ENCODE measurements around the gene CYP1A1. TPM values are rescaled to one million over a fixed set of nuclear protein-coding genes. Genes with fewer than 3 reads are reported as not detected.

CYP1A1 gene, protein sequence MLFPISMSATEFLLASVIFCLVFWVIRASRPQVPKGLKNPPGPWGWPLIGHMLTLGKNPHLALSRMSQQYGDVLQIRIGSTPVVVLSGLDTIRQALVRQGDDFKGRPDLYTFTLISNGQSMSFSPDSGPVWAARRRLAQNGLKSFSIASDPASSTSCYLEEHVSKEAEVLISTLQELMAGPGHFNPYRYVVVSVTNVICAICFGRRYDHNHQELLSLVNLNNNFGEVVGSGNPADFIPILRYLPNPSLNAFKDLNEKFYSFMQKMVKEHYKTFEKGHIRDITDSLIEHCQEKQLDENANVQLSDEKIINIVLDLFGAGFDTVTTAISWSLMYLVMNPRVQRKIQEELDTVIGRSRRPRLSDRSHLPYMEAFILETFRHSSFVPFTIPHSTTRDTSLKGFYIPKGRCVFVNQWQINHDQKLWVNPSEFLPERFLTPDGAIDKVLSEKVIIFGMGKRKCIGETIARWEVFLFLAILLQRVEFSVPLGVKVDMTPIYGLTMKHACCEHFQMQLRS
- 1.2 and 1.3 TPM in 2 replicates for total RNA-seq

DNA sequence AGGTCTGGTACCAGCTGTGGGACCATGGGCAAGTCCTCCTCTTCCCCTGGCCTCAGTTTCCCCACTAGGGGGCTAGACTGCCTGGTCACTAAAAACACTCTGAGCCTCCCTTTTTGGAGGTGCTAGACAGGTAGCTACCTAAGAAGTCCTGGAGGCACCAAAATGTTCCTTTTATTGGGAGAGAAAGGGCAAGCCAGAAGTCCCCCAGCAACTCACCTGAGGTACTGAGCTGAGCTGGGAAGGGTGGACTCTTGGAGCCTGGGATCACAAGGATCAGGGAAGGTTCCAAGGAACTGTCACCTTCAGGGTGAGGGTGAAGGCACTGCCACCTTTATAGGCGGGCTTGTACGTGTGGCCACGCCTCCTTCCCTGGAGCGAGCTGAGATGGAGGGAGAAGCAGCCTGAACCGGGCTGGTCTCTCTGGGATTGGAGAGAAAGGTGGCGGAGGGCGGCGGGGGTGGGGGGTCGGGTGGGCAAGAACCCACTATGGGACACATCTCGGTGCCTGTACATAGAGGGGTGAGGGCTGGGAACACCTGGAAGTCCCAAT lies at the start of gene CYP1A1:
Gene CYP1A1 (minus strand): TSS at position 304 of the 550 bp plus-strand sequence. CDS start 2,431 bp downstream, outside the sequence.
- no peak for DNase-seq (ENCODE audit: low read depth, low spot score)

DNA sequence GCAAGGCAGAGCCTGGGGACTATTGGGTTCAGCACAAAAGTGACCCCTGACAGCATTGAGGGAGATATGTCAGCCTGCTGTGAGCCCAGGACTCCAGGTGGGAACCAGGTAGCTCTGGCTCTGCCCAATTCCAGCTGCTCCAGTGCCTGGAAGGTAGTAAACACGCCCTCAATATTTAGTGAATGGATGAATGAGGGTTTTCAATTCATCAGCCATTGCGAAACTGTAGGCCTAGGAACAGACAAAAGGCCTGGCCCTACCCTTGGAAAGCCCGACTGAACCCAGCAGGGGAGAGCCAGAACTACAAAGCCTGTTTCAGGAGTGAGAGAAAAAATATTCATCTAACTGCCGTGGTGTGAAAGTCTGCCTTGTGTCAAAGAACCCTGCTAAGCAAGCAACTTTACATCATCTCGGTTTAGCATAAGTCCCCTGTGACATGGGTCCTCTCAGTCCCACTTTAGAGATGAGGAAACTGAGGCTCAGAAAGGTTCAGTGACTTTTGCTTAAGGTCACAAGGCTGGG lies 48.5 kb upstream of the CYP1A1 start:
- no peak for DNase-seq (ENCODE audit: low read depth, low spot score)

DNA sequence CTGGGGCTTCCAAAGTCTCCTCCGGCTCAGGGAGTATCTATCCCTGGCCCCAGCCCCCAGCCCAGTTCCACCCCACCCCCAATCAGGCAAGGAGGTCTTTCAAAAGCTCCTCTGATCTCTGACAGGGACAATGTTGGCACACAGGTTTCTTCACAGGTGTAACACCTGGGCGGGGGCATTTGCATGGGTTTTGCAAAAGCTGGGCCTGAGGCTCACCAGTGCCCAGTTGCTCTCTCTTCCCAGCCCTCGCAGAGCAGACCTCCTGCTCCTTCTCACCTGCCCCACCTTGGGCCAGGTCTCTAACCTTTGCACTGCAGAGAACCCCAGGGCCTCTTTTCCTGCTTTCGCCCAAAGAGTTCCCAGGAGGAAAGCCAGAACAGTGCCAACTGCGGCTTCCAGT lies 48.0 kb upstream of the CYP1A1 start:
- no peak for DNase-seq (ENCODE audit: low read depth, low spot score)

DNA sequence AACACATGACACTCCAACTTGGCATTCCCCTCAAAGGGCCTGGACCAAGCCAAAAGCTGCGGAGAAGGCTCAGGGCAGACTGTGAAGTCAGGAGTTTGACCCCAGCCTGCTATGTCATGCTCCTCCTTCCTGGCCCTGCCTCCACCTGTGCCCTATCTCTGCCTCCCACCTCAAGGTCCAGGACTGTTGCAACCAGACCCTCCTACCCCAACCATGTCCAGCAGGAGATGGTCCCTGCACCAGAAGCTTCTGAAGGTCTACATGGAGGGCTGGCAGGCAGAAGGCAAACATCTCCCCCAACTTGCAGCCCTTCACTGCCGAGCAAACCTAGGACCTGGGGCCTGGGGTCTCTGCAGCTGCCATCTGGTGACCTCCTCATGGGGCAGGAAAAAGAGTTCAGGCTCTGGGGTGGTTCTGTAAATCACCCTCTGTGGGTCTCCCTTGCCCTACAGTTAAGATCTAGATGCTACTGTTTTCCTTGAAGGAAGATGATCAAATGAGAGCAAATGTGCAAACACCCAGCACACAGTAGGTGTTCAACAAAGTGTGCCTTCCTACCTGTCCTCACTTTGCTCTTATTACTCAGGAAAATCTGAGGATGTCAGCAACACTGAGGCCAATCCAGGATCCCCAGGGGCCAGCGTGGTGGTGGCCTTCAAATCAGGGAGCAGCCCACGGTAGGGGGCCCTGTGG lies 45.0 kb upstream of the CYP1A1 start:
- DNase-seq (ENCODE audit: low read depth, low spot score) = no peak

DNA sequence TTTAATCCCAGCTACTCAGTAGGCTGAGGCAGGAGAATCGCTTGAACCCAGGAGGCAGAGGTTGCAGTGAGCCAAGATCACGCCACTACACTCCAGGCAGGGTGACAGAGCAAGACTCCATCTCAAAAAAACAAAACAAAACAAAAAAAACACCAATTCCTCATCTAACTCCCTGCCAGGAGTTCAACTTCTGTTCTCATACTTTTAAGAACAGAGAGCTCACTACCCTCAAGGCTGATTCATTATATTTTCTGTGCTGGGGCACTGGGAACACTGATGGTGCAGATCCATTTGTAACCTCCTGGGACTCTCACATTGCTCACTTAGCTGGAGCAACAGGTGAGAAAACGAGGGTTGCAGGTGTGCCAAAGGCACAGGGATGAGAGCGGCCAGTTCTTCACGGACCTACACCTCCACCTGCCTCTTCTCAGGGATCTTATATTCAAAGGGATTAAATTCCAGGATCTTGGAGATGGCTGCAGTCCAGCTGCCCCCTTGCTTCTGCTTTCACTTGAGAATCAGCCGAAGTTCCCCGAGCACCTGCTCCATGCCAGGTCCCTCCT lies 44.2 kb upstream of the CYP1A1 start:
- DNase-seq (ENCODE audit: low read depth, low spot score) = no peak

DNA sequence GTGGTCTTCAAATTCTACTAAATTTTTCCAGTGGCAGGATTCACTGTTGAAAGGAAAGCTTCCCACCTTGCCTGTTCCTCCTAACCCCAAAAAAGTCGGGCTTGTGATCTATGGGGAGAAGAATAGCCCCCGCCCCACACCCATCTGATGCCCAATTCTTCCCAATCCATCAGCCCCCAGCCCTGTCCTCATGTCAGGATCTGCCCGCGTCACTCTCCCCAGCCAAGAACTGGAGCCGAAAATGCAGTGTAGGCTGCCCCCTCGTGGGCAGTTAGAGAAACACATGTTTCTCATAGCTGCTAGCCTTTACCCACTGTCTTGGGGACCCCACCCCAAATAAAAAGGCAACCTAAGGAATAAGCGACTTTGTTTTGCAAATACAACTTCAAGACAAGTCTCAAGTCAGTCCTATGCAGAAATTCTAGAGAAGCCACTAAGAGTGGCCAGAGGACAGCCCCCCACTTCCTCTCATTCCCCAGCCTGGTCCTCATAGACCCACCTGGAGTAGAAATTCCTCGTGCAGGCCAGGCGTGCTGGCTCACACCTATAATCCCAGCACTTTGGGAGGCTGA lies 43.5 kb upstream of the CYP1A1 start:
- DNase-seq (ENCODE audit: low read depth, low spot score) = no peak

DNA sequence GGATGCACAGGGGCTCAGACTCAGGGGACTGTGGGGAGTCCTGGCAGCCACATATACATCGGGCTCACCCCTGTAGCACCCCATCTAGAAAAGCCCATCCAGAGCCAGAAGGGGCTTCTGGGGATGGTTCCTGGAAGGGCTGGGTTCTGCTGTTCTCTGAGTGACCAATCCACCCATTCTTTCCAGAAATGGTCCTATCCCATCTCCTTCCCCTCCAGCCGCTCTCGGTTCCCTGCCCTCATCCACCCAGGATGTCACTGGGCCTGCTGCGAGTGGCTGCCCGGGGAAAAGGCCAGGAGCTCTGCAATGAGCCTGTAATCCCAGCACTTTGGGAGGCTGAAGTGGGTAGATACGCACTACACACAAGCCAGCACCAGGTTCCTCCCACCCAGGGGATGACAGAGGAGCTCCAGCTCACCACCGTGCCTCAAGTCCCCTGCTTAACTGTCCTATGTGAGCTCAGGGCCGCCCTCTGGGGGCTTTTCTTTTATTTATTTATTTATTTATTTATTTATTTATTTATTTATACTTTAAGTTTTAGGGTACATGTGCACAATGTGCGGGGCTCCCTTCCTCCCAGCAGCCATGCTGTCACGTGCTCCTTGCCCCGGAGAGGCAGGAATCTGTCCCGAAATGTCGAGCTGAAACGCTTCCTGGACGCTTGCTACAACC lies 42.9 kb upstream of the CYP1A1 start:
- DNase-seq (ENCODE audit: low read depth, low spot score) = no peak

DNA sequence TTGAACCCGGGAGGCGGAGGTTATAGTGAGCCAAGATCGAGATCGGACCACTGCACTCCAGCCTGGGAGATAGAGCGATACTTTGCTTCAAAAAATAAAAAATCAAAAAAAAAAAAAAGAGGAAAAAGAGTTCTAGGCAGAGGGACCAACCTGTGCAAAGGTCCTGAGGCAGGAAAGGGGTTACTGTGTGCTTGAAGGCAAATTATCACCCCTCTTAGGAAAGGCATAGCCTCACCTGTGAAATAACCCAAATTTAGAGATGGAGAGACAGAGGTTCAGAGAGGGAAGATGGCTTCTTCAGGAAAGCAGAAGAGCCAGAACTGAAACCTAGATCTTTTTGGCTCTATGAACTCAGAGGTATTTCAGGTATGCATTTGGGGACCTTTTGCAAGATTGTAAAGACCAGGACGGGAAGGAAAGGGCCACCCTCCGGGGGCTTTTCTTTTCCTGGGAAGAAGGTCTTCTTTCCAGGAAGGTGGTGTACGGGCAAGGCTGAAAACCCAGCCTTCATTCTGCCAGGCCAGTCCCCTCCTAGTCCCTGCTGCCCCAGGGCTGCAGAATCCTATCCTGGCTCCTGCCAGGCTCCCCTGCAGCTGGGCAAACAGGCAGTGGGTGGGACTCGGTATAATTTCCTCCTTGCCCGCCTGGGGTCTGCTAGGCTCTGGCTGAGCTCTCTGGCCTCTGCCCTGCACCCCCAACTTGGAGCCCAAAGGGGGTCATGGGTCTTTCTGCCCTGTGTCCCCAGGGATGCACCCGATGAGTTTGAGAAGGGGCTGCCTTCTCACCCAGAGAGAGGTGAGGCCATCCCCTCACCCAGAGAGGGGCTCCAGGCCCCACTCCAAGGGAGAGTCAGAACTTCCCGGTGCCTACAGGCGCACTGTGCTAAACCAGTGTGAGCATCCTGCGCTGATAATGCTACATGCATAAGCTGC lies 42.1 kb upstream of the CYP1A1 start:
- no peak for DNase-seq (ENCODE audit: low read depth, low spot score)

DNA sequence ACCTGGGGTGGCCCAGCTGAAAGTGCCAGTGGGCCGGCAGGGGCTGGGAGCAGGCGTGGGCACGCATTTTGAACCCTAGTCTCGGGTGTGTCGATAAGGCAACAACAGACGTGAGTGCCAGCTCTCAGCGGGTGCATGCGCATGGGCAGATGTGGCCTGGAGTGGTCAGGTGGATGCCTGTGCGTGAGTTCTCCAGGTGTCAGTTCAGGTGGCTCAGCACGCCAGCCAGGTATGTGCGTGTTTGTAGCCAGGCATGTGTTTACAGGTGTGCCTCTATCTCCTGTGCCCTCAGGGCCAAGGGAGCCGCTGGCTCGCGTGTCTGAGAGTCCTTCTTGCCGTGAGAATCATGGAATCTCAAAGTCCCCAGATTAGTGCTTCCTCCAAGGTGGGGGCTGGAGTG lies 38.1 kb upstream of the CYP1A1 start:
- no peak for DNase-seq (ENCODE audit: low read depth, low spot score)

DNA sequence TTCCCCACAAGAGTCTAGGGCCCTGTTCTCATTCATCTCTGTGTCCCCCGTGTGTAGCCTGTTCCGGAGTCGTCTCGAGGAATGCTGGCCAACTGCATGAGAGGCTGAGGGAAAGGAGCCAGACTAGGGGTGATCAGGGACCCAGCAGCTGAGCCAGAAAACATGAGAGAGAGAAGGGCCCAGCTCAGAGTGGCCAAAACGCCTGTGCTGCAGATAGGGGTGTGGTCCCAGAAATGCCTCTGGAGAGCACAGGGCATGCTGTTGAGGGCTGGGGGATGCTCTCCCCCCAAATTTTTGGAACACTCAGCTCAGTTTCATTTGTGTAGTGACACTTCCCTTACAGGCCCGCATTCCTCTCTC lies 37.4 kb upstream of the CYP1A1 start:
- no peak for DNase-seq (ENCODE audit: low read depth, low spot score)

DNA sequence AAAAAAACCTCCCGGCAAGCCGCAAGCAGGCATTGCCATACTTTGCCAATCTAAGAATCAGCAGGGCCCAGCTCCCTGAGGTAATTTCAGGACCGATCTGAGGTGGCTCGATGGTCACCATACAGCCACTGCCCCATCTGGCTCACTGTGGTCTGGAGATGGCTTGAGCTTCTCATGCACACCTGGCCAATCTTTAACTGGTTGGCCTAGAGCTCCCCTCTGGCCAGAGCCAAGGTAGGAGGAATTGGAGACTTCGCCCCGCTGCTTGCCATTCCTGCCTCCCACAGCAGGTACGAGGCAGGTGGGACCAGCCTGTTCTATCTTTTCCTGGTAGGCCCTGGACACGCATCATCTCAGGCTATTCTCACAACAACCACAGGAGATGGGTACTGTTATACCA lies 33.4 kb upstream of the CYP1A1 start:
- no peak for DNase-seq (ENCODE audit: low read depth, low spot score)

DNA sequence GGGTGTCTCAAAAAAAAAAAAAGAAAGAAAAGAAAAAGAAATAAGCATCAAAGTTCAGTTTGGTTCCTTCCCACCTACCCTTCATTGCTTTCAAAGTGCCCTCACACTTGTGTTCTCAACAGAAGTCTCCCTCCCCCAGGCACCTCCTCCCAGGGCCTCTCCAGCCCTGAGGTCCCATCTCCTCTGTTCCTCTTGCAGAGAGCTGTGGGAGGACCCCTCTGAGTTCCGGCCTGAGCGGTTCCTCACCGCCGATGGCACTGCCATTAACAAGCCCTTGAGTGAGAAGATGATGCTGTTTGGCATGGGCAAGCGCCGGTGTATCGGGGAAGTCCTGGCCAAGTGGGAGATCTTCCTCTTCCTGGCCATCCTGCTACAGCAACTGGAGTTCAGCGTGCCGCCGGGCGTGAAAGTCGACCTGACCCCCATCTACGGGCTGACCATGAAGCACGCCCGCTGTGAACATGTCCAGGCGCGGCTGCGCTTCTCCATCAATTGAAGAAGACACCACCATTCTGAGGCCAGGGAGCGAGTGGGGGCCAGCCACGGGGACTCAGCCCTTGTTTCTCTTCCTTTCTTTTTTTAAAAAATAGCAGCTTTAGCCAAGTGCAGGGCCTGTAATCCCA lies 29.4 kb upstream of the CYP1A1 start:
- DNase-seq (ENCODE audit: low read depth, low spot score) = no peak

DNA sequence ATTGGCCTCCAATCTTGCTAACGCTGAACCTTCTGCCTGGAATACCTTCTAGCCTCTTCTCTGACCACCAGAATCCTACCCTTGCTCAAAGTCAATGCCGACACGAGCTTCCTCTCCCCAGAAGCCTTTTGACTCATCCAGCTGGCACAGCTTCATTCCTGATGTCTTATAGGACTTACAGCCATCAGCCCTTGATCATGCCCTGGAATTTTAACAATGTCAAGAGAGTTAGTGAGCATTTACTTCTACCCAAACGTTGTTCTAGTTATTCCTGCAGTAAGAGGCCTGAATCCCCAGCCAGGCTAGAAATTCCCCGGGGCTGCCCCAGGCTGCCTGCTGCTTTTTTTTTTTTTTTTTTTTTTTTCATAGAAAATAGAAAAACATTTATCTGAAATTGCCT lies 27.2 kb upstream of the CYP1A1 start:
- no peak for DNase-seq (ENCODE audit: low read depth, low spot score)

DNA sequence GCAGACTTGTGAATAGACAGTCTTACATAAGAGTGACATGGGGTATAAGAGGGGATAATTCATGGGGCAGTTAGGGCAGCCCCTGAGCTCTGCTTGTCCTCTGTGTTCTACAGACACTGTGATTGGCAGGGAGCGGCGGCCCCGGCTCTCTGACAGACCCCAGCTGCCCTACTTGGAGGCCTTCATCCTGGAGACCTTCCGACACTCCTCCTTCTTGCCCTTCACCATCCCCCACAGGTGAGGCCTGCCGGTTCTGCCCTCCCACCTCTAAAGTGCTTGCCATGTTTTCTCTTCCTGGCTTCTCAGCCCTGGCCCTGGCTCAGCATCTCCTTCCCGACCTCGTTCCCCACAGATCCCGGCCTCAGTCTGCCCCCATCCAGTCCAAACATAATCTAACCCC lies 26.7 kb upstream of the CYP1A1 start:
- DNase-seq (ENCODE audit: low read depth, low spot score) = no peak

DNA sequence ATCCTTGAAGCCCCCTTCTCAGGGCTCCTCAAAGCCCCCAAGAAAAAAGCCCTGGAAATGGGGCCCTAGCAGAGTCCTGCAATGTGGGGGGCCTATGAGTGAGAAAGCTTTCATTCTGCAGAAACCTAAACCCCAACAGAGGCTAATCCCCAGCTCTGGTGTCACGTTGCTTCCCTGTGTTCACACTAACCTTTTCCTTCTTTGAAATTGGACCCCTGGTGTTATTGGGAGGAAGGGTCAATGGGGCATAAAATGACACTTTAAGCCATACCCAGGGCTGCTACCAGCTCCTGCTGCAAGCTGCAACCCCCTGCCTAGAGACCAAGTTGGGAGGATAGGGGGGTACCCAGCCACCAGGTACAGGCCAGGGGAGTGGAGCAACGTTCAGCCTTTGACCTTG lies 25.4 kb upstream of the CYP1A1 start:
- DNase-seq (ENCODE audit: low read depth, low spot score) = no peak

DNA sequence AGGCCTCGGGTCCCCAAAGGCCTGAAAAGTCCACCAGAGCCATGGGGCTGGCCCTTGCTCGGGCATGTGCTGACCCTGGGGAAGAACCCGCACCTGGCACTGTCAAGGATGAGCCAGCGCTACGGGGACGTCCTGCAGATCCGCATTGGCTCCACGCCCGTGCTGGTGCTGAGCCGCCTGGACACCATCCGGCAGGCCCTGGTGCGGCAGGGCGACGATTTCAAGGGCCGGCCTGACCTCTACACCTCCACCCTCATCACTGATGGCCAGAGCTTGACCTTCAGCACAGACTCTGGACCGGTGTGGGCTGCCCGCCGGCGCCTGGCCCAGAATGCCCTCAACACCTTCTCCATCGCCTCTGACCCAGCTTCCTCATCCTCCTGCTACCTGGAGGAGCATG lies 24.5 kb upstream of the CYP1A1 start:
- no peak for DNase-seq (ENCODE audit: low read depth, low spot score)

DNA sequence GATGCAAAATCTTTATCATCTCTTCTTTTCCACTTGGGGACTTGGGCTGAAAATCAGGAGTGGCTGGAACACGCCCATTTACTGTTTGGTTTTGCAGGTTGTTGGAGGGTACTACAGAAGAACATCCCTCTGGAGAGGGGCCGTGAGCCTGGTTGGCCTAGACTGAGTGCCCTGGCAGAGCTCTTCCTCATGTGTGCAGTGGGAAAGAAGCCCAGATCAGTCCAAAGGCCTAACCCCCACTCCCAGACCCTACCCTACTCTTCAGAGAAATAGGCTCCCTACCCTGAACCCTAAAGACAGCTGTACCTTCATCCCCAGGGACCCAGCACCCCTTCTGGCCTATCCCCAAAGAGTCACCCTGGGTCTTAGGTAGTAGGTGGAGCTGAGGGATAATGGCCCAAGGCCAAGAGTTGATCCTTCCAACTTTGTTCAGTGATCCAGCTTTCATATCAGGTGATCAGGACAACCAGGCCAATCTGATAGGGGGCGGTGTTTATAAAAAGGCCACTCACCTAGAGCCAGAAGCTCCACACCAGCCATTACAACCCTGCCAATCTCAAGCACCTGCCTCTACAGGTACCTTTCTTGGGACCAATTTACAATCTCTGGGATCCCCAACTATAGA lies 23.1 kb upstream of the CYP1A1 start, which contains the start of gene CYP1A2:
Gene CYP1A2 (plus strand): TSS at position 524 of the 625 bp plus-strand sequence. CDS start 894 bp downstream, outside the sequence.
- no peak for DNase-seq (ENCODE audit: low read depth, low spot score)

DNA sequence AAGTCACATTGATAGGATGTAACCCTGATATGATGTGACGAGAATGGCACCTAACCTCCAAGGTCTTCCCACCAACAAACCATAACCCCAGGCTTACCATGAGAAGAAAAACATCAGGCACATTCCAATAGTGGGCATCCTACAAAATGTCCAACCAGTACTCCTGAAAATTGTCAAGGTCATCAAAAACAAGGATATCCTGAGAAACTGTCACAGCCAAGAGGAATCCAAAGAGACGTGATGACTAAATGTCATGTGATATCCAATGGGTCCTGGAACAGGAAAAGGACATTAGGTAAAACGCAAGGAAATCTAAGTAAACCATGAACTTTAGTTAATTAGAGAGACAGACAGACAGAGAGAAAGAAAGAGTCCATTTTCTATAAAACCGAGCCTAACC lies 21.1 kb upstream of the CYP1A1 start:
- DNase-seq (ENCODE audit: low read depth, low spot score) = no peak

DNA sequence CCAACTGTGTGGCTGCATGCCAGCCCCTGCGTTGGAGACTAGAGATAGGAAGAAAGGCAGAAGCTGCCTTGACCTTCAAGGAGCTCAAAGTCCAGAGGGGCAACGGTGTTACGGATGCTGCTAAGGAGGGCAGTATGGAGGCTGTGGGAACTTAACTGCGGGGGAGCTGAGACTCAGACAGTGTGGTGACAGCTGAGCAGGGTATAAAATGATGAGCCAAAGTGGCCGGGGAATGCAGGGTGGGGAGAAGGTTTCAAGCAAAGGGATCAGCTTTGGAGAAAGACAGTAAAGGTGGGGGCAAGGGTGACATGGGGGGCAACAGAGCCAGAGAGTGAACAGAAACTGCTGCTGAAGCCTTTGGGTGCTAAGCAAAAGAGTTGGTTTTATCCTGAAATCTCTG lies 17.1 kb upstream of the CYP1A1 start:
- no peak for DNase-seq (ENCODE audit: low read depth, low spot score)
